ENCODE data around the gene INPP5J.

INPP5J gene

GRCh38 chr22:31148953-31149627 is 26.3 kb downstream of the INPP5J start:
- no peak for DNase-seq (ENCODE audit: extremely low read depth, insufficient read length)
- H3K27me3 ChIP-seq (replicated peaks; ENCODE audit: control insufficient read depth, insufficient read depth, low read length), result no peaks in the 10 kb centered on the region
- TF ChIP-seq CTCF (IDR thresholded peaks at IDR 0.05; ENCODE audit: insufficient read depth, low read length, poor library complexity, severe bottlenecking), result peak; percentile 93

GRCh38 chr22:31150615-31151014 is 27.8 kb downstream of the INPP5J start:
- Histone ChIP-seq H3K36me3 (ENCODE audit: control insufficient read depth, insufficient read depth, low read length) (no peaks in the 10 kb centered on the region), H3K4me3 (replicated peaks; ENCODE audit: low read depth, low read length) (no peak overlapping the region), H3K27me3 (replicated peaks; ENCODE audit: control insufficient read depth, insufficient read depth, low read length) (no peaks in the 10 kb centered on the region)
- DNase-seq (ENCODE audit: extremely low read depth, insufficient read length), result no peak
- peak; percentile 26 for TF ChIP-seq CTCF (IDR thresholded peaks at IDR 0.05; ENCODE audit: insufficient read depth, low read length, poor library complexity, severe bottlenecking)

More at GRCh38 chr22:31148953-31149627, 26.3 kb downstream of the INPP5J start:
- Histone ChIP-seq H3K36me3 (ENCODE audit: control insufficient read depth, insufficient read depth, low read length) (no peaks in the 10 kb centered on the region), H3K4me3 (replicated peaks; ENCODE audit: low read depth, low read length) (no peak overlapping the region)

- Histone ChIP-seq H3K4me3 (replicated peaks; ENCODE audit: low read depth, low read length) (no peak overlapping the region), H3K36me3 (ENCODE audit: control insufficient read depth, insufficient read depth, low read length) (no peaks in the 10 kb centered on the region), H3K27me3 (replicated peaks; ENCODE audit: control insufficient read depth, insufficient read depth, low read length) (no peaks in the 10 kb centered on the region)
- TF ChIP-seq CTCF (IDR thresholded peaks at IDR 0.05; ENCODE audit: insufficient read depth, low read length, poor library complexity, severe bottlenecking), result no peak
- no peak for DNase-seq (ENCODE audit: extremely low read depth, insufficient read length)
Measured at GRCh38 chr22:31151872-31152271, 29.1 kb downstream of the INPP5J start.

GRCh38 chr22:31153357-31153756 is 30.6 kb downstream of the INPP5J start:
- no peak for DNase-seq (ENCODE audit: extremely low read depth, insufficient read length)
- Histone ChIP-seq H3K4me3 (replicated peaks; ENCODE audit: low read depth, low read length) (no peak overlapping the region), H3K27me3 (replicated peaks; ENCODE audit: control insufficient read depth, insufficient read depth, low read length) (no peaks in the 10 kb centered on the region), H3K36me3 (ENCODE audit: control insufficient read depth, insufficient read depth, low read length) (no peaks in the 10 kb centered on the region)
- TF ChIP-seq CTCF (IDR thresholded peaks at IDR 0.05; ENCODE audit: insufficient read depth, low read length, poor library complexity, severe bottlenecking), result no peak

GRCh38 chr22:31154975-31155374 is 32.2 kb downstream of the INPP5J start:
- no peak for TF ChIP-seq CTCF (IDR thresholded peaks at IDR 0.05; ENCODE audit: insufficient read depth, low read length, poor library complexity, severe bottlenecking)
- H3K27me3 ChIP-seq (replicated peaks; ENCODE audit: control insufficient read depth, insufficient read depth, low read length), result no peaks in the 10 kb centered on the region
- no peaks in the 10 kb centered on the region for H3K36me3 ChIP-seq (ENCODE audit: control insufficient read depth, insufficient read depth, low read length)
- no peak for DNase-seq (ENCODE audit: extremely low read depth, insufficient read length)
- no peak overlapping the region for H3K4me3 ChIP-seq (replicated peaks; ENCODE audit: low read depth, low read length)

GRCh38 chr22:31155422-31155821 is 32.7 kb downstream of the INPP5J start:
- H3K27me3 ChIP-seq (replicated peaks; ENCODE audit: control insufficient read depth, insufficient read depth, low read length), result no peaks in the 10 kb centered on the region
- no peaks in the 10 kb centered on the region for H3K36me3 ChIP-seq (ENCODE audit: control insufficient read depth, insufficient read depth, low read length)
- TF ChIP-seq CTCF (IDR thresholded peaks at IDR 0.05; ENCODE audit: insufficient read depth, low read length, poor library complexity, severe bottlenecking), result no peak
- DNase-seq (ENCODE audit: extremely low read depth, insufficient read length), result no peak
- no peak overlapping the region for H3K4me3 ChIP-seq (replicated peaks; ENCODE audit: low read depth, low read length)
